Hypothalamus (tissue), 51 donors: ENCODE data around the gene EML6.

Experiments used
- DNase-seq, 51 donors: peaks; one replicate each; lab custom pipeline; 2025; lab: John Stamatoyannopoulos, UW

EML6 gene

DNA sequence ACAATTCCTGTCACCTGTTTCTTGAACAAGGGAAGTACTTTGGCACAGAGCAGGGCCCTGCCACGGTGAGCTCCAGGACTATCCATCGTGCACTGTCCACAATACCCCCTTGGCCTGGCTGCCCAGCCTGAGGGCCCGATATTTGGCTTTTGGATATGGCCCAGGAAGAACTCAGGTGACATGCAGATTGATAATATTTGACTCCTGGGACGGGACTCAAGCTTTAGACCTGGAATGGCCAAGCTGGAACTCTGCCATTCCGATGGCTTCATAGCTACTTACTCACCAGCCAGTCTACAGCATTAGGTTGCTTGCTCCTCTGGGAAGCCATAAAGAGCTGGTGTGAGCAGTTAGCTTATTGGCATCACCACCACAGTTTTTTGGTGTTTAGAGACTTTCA lies 26.6 kb downstream of the EML6 start:
- DNase-seq = no peak

DNA sequence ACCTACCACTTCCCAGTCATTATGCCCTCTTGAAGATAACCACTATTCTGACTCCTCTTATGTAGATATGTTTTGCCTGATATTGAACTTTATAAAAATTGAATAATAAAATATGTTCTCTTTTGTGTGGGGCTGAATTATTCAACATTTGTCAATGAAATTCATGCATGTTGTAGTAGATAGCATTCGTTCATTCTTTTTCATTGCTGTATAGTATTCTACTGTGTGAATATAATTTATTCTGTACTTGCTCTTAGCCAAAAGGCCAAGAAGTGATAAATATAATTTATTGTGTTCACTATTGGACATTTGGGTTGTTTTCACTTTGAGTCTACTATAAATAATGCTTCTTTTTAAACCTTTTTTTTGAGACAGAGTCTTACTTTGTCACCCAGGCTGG lies 29.0 kb downstream of the EML6 start:
- no peak for DNase-seq

DNA sequence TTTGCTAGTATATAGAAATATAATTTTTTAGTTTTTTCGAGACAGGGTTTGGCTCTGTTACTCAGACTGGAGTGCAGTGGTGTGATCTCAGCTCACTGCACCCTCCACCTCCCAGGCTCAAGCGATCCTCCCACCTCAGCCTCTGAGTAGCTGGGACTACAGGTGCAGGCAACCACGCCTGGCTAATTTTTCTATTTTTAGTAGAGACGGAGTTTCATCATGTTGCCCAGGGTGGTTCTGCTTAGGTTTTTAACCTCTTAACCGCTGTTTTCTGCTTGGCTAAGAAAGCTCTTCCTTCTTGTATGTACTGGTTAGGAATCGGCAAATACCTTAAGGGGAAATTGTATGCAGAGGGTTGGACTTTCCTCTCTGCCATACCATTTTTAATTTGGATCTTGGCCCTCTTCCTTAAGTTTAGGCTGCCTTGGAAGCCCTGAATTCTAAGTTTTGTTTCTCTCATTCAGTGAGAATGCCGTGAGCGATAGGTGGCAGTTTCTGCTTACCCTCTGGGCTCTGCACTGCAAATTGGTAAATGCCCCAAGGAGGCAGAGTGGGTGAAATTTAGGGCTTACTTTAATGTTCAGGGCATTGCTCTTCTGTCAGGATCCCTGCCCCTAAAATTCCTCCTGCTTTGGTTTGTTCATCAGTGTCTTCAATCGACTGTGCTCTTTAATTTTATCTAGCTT lies 32.3 kb downstream of the EML6 start:
- DNase-seq = no peak

- peak in 1 of 51 donors; percentile 44 for DNase-seq
Measured at GRCh38 chr2:54757500-54757899, 34.0 kb downstream of the EML6 start.

DNA sequence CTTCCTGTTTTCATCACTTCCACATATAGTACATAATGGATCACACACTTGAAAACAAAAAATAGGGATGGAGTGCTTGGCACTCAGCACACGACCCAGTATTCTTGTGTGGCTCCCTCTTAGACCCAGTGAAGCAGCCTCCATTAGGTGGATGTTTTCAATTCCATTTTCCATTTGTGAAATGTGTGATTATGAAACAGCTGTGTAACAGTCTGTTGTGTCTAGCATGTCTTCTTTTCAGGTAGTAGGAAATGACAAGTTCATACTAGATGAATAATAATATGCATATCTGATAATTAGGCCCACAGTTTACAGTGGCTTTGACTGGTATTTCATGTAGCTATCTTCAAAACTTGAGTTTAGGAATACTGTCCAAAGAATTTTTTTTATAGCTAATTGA lies 35.5 kb downstream of the EML6 start:
- DNase-seq = no peak

DNA sequence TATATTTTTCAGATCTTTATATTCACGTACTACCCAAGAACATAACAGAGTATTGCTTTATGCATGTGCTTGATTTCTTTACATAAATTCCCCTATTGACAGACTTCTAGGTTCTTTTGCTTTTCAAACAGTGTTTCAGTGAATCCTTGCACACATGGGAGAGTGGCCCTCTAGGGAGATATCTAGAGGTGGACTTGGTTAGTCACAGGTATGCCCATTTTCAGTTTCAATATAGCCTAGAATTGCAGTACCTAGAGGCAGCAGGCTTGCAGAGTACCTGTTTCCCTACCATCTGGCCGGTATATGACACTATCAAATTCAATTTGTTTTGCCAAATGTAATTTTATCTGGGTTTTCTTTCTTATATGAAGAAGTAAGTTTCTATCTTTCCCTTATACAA lies 36.8 kb downstream of the EML6 start:
- no peak for DNase-seq

DNA sequence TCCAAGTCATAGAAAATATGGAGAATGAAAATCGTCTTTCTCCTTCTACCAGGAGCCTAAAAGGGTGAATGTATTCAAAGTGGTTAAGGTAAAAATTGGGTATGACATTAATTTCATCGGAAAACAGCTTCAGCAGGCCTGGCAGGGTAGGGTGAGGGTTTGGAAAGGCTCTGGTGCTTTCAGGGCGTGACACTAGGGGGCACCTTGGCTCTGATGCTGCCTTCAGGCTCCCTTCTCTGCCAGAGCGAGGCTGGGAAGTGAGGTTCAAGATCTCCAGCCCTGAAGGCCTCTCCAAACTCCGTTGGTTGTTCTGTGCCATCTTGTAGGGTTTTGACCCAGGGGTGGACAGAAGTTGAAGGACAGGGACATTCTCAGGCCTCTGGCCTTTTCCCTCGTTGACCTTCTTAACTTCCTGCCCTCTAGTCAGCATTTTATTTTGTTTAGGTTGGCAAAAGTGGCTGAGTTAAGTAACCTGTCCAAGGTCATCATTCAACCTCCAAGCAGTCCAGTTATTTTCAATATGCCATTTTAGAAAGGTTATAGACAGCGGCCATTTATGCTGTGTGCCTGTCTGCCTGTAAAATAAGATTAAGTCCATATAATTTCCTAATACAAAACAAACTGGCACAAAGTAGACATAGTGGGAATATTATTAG lies 40.3 kb downstream of the EML6 start:
- DNase-seq = peak in 2 of 51 donors; percentile 2 to 11

DNA sequence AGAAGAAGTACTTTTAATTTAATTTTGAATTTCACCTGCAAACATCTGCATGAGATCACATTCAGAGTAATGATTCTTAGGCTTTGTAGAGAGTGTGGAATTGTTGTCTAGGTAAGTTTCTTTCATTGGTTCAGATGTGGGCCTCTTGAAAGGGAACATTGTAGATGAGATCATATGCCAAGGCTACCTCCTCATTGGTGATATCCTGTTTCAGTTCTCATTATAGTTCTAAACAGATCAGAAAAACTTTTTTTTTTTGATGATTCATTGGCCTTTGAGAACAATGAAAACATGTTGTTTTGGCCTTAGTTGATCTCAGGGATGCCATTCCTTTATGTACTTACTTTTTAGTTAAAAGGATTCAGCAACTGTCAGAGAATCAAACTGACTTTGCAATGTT lies 44.5 kb downstream of the EML6 start:
- no peak for DNase-seq

GRCh38 chr2:54768772-54769428 lies 45.4 kb downstream of the EML6 start:
- no peak for DNase-seq

DNA sequence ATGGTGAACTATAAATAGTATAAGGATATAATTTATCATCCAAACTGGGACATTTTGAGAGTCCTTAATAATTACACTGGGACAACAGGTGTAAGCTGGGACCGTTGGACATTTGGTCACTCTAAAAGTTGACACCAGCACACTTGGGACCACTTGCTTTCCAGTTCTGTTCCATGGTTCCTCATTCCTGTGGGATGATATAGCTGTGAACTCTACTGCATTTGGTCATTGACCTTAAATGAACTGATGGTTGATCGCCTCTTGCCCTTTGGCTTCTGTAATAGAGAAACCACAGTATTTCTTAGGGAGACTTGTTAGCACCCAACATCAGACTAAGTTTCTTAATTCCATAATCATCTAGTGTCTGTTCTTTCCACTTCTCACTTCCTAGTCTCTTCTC lies 46.7 kb downstream of the EML6 start:
- DNase-seq = no peak

GRCh38 chr2:54770676-54771075 lies 47.2 kb downstream of the EML6 start:
- no peak for DNase-seq

- no peak for DNase-seq
Measured at GRCh38 chr2:54771166-54771885, 47.9 kb downstream of the EML6 start.

DNA sequence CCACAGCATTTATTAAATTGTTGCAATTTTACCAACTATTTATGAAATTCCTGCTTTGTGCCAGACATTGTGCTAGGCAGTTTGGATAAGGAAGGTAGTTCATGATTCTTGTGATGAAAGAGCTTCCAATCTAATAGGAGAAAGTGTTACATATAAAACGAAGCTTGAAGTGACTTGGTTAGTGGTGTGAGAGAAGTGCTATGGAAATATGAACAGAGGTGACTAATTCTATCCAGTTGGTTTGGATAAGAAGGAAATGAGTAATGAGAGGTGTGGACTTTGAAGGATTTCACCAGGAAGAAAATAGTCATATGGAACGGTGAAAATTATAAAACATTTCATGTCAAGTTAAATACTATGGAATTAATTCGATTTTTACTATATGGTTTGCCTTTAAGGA lies 48.6 kb downstream of the EML6 start:
- no peak for DNase-seq

GRCh38 chr2:54772531-54772930 lies 49.1 kb downstream of the EML6 start:
- no peak for DNase-seq

DNA sequence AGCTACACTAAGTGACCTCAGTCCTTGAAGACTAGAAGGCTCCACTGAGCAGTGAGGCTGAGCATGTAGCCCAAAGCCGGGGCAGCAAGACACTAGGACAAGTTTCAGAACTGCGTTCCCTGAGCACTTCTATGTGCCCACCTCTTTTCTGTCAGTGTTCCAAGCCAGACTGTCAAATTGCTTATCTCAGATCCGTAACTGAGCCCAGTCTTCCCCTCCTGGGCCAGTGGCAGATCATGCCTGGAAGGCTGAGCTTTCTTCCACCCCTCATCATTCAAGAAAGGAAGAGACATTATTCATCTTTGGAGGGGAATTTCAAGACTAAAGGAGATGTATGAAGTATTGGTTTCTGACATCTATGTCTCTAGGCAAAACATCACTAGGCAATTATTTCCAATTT lies 49.8 kb downstream of the EML6 start:
- no peak for DNase-seq

DNA sequence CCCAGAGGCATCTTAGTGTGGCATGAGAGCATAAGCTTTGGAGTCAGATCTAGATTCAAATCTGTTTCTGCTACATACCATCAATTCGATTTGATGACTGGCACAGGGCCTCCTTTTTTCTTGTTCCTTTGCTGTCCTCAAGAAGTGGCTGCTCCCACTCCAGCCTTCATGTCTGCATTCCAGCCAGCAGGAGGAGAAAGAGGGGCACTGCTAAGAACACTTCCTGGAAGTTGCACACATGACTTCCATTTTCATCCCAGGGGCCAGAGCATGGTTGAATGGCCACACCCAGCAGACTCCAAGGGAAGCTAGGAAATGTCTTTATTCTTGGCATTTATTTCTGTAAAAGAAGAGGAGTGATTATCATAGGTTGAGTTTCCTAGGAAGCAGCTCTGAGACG lies 50.4 kb downstream of the EML6 start:
- no peak for DNase-seq

GRCh38 chr2:54775710-54776109 lies 52.2 kb downstream of the EML6 start:
- no peak for DNase-seq

GRCh38 chr2:54776494-54776893 lies 53.0 kb downstream of the EML6 start:
- no peak for DNase-seq

GRCh38 chr2:54783349-54783748 lies 59.9 kb downstream of the EML6 start:
- no peak for DNase-seq

DNA sequence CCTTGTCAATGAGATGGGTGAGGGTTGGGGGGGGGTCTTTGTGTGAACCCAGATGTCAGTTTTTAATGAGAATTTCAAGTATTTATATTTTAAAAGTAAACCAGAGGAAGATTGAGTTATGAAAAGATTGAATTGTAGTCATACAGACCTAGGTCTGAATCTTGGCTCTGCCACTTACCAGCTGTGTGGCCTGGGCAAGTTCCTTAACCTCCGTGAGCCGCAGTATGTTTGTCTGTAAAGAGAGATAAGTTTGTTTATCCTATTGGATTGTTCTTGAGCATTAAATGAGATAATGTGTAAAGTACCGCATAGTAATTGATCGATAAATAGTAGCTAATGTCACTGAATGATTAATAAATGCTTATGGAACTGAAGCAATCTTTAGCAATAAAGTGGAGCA lies 63.8 kb downstream of the EML6 start:
- DNase-seq = no peak

GRCh38 chr2:54787755-54788366 lies 64.4 kb downstream of the EML6 start:
- no peak for DNase-seq
